ENCODE data around the gene ASPHD2.

DNA sequence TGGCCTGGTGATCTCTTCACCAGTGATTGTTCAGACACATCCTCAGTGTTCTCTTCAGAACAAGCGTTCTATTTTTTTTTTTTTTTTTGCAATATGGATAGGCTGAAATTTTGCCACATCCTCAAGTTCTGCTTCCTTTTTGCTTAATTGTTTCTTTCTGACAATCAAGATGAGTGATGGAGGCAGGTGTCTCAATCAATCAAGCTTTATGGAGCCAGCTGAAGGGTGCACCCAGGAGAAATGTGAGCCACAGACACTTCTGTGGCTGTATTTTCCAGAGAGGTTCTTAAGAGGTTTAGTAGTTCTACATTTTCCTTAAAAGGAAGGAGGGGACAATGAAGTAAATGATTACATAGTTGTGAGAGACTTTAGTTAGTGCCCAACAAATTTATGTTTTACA, 43.9 kb upstream of the ASPHD2 start:
- TF ChIP-seq POLR2AphosphoS5 (IDR thresholded peaks at IDR 0.05) (no peak), CTCF (IDR thresholded peaks at IDR 0.05; ENCODE audit: poor library complexity, severe bottlenecking) (no peak), EZH2 (IDR thresholded peaks at IDR 0.05; ENCODE audit: borderline replicate concordance, insufficient read depth, low read length, poor library complexity, severe bottlenecking) (no peak), RAD21 (conservative IDR thresholded peaks at IDR 0.05) (no peak)

Measured in neural cell (in vitro differentiated cells).